Keratinocyte (primary cell): Measurements from ENCODE around the gene FBP1. TPM values are rescaled to one million over a fixed set of nuclear protein-coding genes. Genes with fewer than 3 reads are reported as not detected.

ENCODE experiments used
- DNase-seq: peaks from one replicate; pipeline ENCODE4 v3.0.0-alpha.2; 2011; ENCODE audit warnings: low read depth, missing footprints, low spot score
- FAIRE-seq: peaks from 2 replicates; lab custom pipeline; 2011; peaks lifted over from hg19 to GRCh38; lab: Jason Lieb, UNC
- H2AFZ ChIP-seq: 2 replicates; pipeline ENCODE4 v1.6.0; 2012; ENCODE audit warnings: low read length, control low read depth, inconsistent platforms; ENCODE audit not compliant: control insufficient read depth
- H3K27ac ChIP-seq: 2 replicates; pipeline ENCODE4 v1.5.1; 2011; ENCODE audit warnings: low read length; ENCODE audit not compliant: control insufficient read depth, insufficient read depth
- H3K27me3 ChIP-seq: 3 replicates; pipeline ENCODE4 v1.6.0; 2011; ENCODE audit warnings: low read length; ENCODE audit not compliant: control insufficient read depth, insufficient read depth; ENCODE audit errors: extremely low read depth
- H3K36me3 ChIP-seq, 2 experiments: 2 replicates in 1 of 2; 3 replicates in 1 of 2; pipeline ENCODE4 v1.5.1; 2011; ENCODE audit warnings: low read length in 2 of 2, mild to moderate bottlenecking in 1 of 2; ENCODE audit not compliant: control insufficient read depth in 2 of 2, insufficient read depth in 2 of 2; ENCODE audit errors: extremely low read depth in 1 of 2
- H3K4me1 ChIP-seq: 3 replicates; pipeline ENCODE4 v1.5.1; 2011; ENCODE audit warnings: low read length; ENCODE audit not compliant: control insufficient read depth, insufficient read depth; ENCODE audit errors: extremely low read depth
- H3K4me2 ChIP-seq: 3 replicates; pipeline ENCODE4 v1.6.0; 2011; ENCODE audit warnings: low read depth, low read length; ENCODE audit not compliant: control insufficient read depth, insufficient read depth; ENCODE audit errors: extremely low read depth
- H3K4me3 ChIP-seq, 3 experiments: fragments of 200-600 bp in 1 of 3; sonication (generic) in 1 of 3; 2 replicates in 2 of 3; 3 replicates in 1 of 3; pipeline ENCODE4 v1.5.1; 2011 to 2016; ENCODE audit warnings: low read length in 3 of 3, mild to moderate bottlenecking in 3 of 3, control low read depth in 2 of 3, inconsistent platforms in 1 of 3, low read depth in 1 of 3, mixed read lengths in 1 of 3, mixed run types in 1 of 3, moderate library complexity in 1 of 3; ENCODE audit not compliant: control insufficient read depth in 2 of 3, insufficient read depth in 2 of 3; ENCODE audit errors: extremely low read depth in 1 of 3
- H3K79me2 ChIP-seq: 2 replicates; pipeline ENCODE4 v1.6.0; 2012; ENCODE audit warnings: low read length; ENCODE audit not compliant: control insufficient read depth, insufficient read depth
- H3K9ac ChIP-seq: 3 replicates; pipeline ENCODE4 v1.6.0; 2011; ENCODE audit warnings: low read length; ENCODE audit not compliant: control insufficient read depth, insufficient read depth; ENCODE audit errors: extremely low read depth
- H3K9me1 ChIP-seq: 3 replicates; pipeline ENCODE4 v1.6.0; 2011; ENCODE audit warnings: low read length; ENCODE audit not compliant: control insufficient read depth, insufficient read depth; ENCODE audit errors: extremely low read depth
- H3K9me3 ChIP-seq: 2 replicates; pipeline ENCODE4 v1.5.1; 2012; ENCODE audit warnings: low read depth, low read length; ENCODE audit not compliant: control insufficient read depth
- H4K20me1 ChIP-seq: 3 replicates; pipeline ENCODE4 v1.6.0; 2011; ENCODE audit warnings: low read length; ENCODE audit not compliant: control insufficient read depth, insufficient read depth; ENCODE audit errors: extremely low read depth
- EZH2 ChIP-seq: IDR thresholded peaks from one replicate; pipeline ENCODE4 v1.6.1; 2012; ENCODE audit warnings: inconsistent platforms, mild to moderate bottlenecking, low read length, moderate library complexity
- dilution Hi-C: fragments of 300-500 bp; cut with MboI; formaldehyde crosslinking; loops from one replicate; pipeline ENCODE4 v1.7.0; 2020; ENCODE audit warnings: low sequenced_read_pairs; ENCODE audit not compliant: extremely low pct_ligation_motif_present
- polyA plus RNA-seq, 5 experiments: library from polyadenylated mRNA; depleted of rRNA in 3 of 5; stranded (reverse) in 3 of 5; stranded (forward) in 1 of 5; unstranded in 1 of 5; fragments of >200 nt; gene quantifications; 1 replicate in 1 of 5; 2 replicates in 3 of 5; 3 replicates in 1 of 5; pipeline versions ENCODE4 v1.2.1 to v1.2.3, GENCODE V29; 2011 to 2012; ENCODE audit warnings: missing spikeins in 2 of 5, low read depth in 1 of 5, low replicate concordance in 1 of 5
- TF ChIP-seq, protein P1 (sequence below), 3 experiments: IDR thresholded peaks in 1 of 3; conservative IDR thresholded peaks in 1 of 3; optimal IDR thresholded peaks in 1 of 3; 2 replicates in 2 of 3; 3 replicates in 1 of 3; pipeline versions ENCODE3 to v1.5.1; 2011; ENCODE audit warnings: low read length in 3 of 3, mild to moderate bottlenecking in 3 of 3, moderate library complexity in 2 of 3, control low read depth in 1 of 3, inconsistent platforms in 1 of 3; ENCODE audit not compliant: insufficient read depth in 2 of 3; ENCODE audit errors: extremely low read depth in 1 of 3

The FBP1 gene
- polyA plus RNA-seq, 1 donor (not counting 4 experiments of a cell fraction or from before 2014, with no cell fraction given): 0.16 TPM

DNA sequence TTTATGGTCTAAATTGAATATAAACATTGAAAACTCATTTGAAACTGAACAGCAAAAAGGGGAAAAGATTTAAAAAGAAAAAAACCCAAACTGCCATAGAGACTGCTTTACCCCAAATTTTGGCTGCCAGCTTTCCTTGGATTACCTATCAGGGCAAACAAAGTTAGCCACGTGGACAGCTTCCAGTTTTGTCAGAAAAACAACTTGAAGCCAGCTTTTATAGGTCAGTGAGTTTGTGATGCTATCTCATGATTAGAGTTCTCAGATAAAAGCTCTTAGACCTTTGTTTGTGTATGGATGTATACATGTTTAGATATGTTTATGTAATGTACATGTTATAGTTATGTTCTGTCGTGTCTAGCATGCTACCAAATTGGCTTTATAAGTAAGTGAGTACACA lies 61.7 kb downstream of the FBP1 start:
- no peaks in the 10 kb centered on the region for H3K9me3 ChIP-seq
- H3K4me3 ChIP-seq: no peak overlapping the region
- no peaks in the 10 kb centered on the region for H3K27me3 ChIP-seq
- no peaks in the 10 kb centered on the region for H3K79me2 ChIP-seq
- dilution Hi-C loops: no loop called here
- TF ChIP-seq, protein P1, sequence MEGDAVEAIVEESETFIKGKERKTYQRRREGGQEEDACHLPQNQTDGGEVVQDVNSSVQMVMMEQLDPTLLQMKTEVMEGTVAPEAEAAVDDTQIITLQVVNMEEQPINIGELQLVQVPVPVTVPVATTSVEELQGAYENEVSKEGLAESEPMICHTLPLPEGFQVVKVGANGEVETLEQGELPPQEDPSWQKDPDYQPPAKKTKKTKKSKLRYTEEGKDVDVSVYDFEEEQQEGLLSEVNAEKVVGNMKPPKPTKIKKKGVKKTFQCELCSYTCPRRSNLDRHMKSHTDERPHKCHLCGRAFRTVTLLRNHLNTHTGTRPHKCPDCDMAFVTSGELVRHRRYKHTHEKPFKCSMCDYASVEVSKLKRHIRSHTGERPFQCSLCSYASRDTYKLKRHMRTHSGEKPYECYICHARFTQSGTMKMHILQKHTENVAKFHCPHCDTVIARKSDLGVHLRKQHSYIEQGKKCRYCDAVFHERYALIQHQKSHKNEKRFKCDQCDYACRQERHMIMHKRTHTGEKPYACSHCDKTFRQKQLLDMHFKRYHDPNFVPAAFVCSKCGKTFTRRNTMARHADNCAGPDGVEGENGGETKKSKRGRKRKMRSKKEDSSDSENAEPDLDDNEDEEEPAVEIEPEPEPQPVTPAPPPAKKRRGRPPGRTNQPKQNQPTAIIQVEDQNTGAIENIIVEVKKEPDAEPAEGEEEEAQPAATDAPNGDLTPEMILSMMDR (optimal IDR thresholded peaks at IDR 0.05 in 1 of 3, IDR thresholded peaks at IDR 0.05 in 1 of 3, conservative IDR thresholded peaks at IDR 0.05 in 1 of 3; ENCODE audit: extremely low read depth in 1 of 3, insufficient read depth in 2 of 3, low read length in 3 of 3): no peak
- TF ChIP-seq EZH2: no peak
- H3K4me2 ChIP-seq: no peak overlapping the region
- no peaks in the 10 kb centered on the region for H4K20me1 ChIP-seq
- no peak overlapping the region for H3K27ac ChIP-seq
- H3K9ac ChIP-seq: no peak overlapping the region
- DNase-seq (no peak), FAIRE-seq (no peak)
- no peaks in the 10 kb centered on the region for H3K9me1 ChIP-seq
- H3K36me3 ChIP-seq: no peaks in the 10 kb centered on the region
- H3K4me1 ChIP-seq: peaks cover 11% of the 10 kb centered on the region
- no peak overlapping the region for H2AFZ ChIP-seq

- Histone ChIP-seq H3K9me1 (no peaks in the 10 kb centered on the region), H3K4me1 (peaks cover 10% of the 10 kb centered on the region), H2AFZ (no peak overlapping the region), H3K27me3 (no peaks in the 10 kb centered on the region), H3K4me3 (no peak overlapping the region), H3K27ac (no peak overlapping the region), H4K20me1 (no peaks in the 10 kb centered on the region), H3K9me3 (no peaks in the 10 kb centered on the region), H3K9ac (no peak overlapping the region), H3K79me2 (no peaks in the 10 kb centered on the region), H3K4me2 (no peak overlapping the region), H3K36me3 (no peaks in the 10 kb centered on the region)
- no peak for DNase-seq
- dilution Hi-C loops: no loop called here
- FAIRE-seq: no peak
- TF ChIP-seq EZH2: no peak
- TF ChIP-seq, protein P1 (optimal IDR thresholded peaks at IDR 0.05 in 1 of 3, IDR thresholded peaks at IDR 0.05 in 1 of 3, conservative IDR thresholded peaks at IDR 0.05 in 1 of 3; ENCODE audit: extremely low read depth in 1 of 3, insufficient read depth in 2 of 3, low read length in 3 of 3): no peak
These were observed 62.3 kb downstream of the FBP1 start for GRCh38 chr9:94577036-94577435.
